Measurements from ENCODE around the gene ABCA13.

The ABCA13 gene

GRCh38 chr7:48154792-48155413, 16.4 kb upstream of the ABCA13 start:
- H3K4me3 Mint-ChIP-seq: no peak overlapping the region
- no peaks in the 10 kb centered on the region for H3K36me3 Mint-ChIP-seq (ENCODE audit: low read depth)
- H3K27me3 Mint-ChIP-seq: peaks cover 9% of the 10 kb centered on the region
- no peaks in the 10 kb centered on the region for H3K4me1 Mint-ChIP-seq (ENCODE audit: low read depth)
- H3K9me3 Mint-ChIP-seq: no peaks in the 10 kb centered on the region
- intact Hi-C loops (cut with micrococcal nuclease): loop anchor here (1.0 to 10.0 kb wide), 3 partner anchors 164 to 350 kb away; no protein-coding TSS in a partner anchor
- no peak overlapping the region for H3K27ac Mint-ChIP-seq

- Mint-ChIP-seq H3K9me3 (no peaks in the 10 kb centered on the region), H3K4me3 (no peak overlapping the region), H3K36me3 (ENCODE audit: low read depth) (no peaks in the 10 kb centered on the region), H3K27ac (no peak overlapping the region), H3K4me1 (ENCODE audit: low read depth) (no peaks in the 10 kb centered on the region), H3K27me3 (peaks cover 5% of the 10 kb centered on the region)
- intact Hi-C loops (cut with micrococcal nuclease): loop anchor here (10.0 kb wide), 1 partner anchor 354 kb away; no protein-coding TSS in a partner anchor
Observed at GRCh38 chr7:48158404-48158803, 12.9 kb upstream of the ABCA13 start.

GRCh38 chr7:48161407-48162125, 9.7 kb upstream of the ABCA13 start:
- intact Hi-C loops (cut with micrococcal nuclease): no loop called here
- Mint-ChIP-seq H3K27me3 (peaks cover 4% of the 10 kb centered on the region), H3K27ac (no peak overlapping the region), H3K9me3 (no peaks in the 10 kb centered on the region), H3K4me1 (ENCODE audit: low read depth) (peaks cover 15% of the 10 kb centered on the region), H3K4me3 (no peak overlapping the region), H3K36me3 (ENCODE audit: low read depth) (no peaks in the 10 kb centered on the region)

GRCh38 chr7:48165157-48165556, 6.1 kb upstream of the ABCA13 start:
- H3K4me3 Mint-ChIP-seq: no peak overlapping the region
- no peaks in the 10 kb centered on the region for H3K9me3 Mint-ChIP-seq
- intact Hi-C loops (cut with micrococcal nuclease): no loop called here
- peaks cover 4% of the 10 kb centered on the region for H3K27me3 Mint-ChIP-seq
- no peak overlapping the region for H3K27ac Mint-ChIP-seq
- H3K4me1 Mint-ChIP-seq (ENCODE audit: low read depth): peaks cover 15% of the 10 kb centered on the region
- H3K36me3 Mint-ChIP-seq (ENCODE audit: low read depth): no peaks in the 10 kb centered on the region

GRCh38 chr7:48168159-48168558, 3.1 kb upstream of the ABCA13 start:
- Mint-ChIP-seq H3K9me3 (no peaks in the 10 kb centered on the region), H3K27me3 (peaks cover 4% of the 10 kb centered on the region), H3K36me3 (ENCODE audit: low read depth) (no peaks in the 10 kb centered on the region), H3K4me1 (ENCODE audit: low read depth) (peaks cover 26% of the 10 kb centered on the region), H3K27ac (no peak overlapping the region), H3K4me3 (no peak overlapping the region)
- intact Hi-C loops (cut with micrococcal nuclease): no loop called here

GRCh38 chr7:48170506-48170905, 752 bp upstream of the ABCA13 start:
- Mint-ChIP-seq H3K27me3 (no peaks in the 10 kb centered on the region), H3K9me3 (no peaks in the 10 kb centered on the region), H3K27ac (no peak overlapping the region), H3K4me3 (no peak overlapping the region), H3K4me1 (ENCODE audit: low read depth) (peaks cover 15% of the 10 kb centered on the region), H3K36me3 (ENCODE audit: low read depth) (no peaks in the 10 kb centered on the region)
- intact Hi-C loops (cut with micrococcal nuclease): no loop called here

- intact Hi-C loops (cut with micrococcal nuclease): no loop called here
- H3K27ac Mint-ChIP-seq: no peak overlapping the region
- H3K4me1 Mint-ChIP-seq (ENCODE audit: low read depth): peaks cover 11% of the 10 kb centered on the region
- H3K27me3 Mint-ChIP-seq: no peaks in the 10 kb centered on the region
- no peak overlapping the region for H3K4me3 Mint-ChIP-seq
- H3K36me3 Mint-ChIP-seq (ENCODE audit: low read depth): no peaks in the 10 kb centered on the region
- H3K9me3 Mint-ChIP-seq: no peaks in the 10 kb centered on the region
Observed at GRCh38 chr7:48173313-48173712, 2.1 kb downstream of the ABCA13 start.

- peaks cover 11% of the 10 kb centered on the region for H3K4me1 Mint-ChIP-seq (ENCODE audit: low read depth)
- H3K27ac Mint-ChIP-seq: no peak overlapping the region
- H3K36me3 Mint-ChIP-seq (ENCODE audit: low read depth): no peaks in the 10 kb centered on the region
- intact Hi-C loops (cut with micrococcal nuclease): no loop called here
- H3K4me3 Mint-ChIP-seq: no peak overlapping the region
- H3K9me3 Mint-ChIP-seq: no peaks in the 10 kb centered on the region
- no peaks in the 10 kb centered on the region for H3K27me3 Mint-ChIP-seq
Observed at GRCh38 chr7:48173756-48174382, 2.6 kb downstream of the ABCA13 start.

GRCh38 chr7:48175019-48175418, 3.8 kb downstream of the ABCA13 start:
- Mint-ChIP-seq H3K9me3 (no peaks in the 10 kb centered on the region), H3K36me3 (ENCODE audit: low read depth) (no peaks in the 10 kb centered on the region), H3K27ac (no peak overlapping the region), H3K4me1 (ENCODE audit: low read depth) (peaks cover 11% of the 10 kb centered on the region), H3K27me3 (no peaks in the 10 kb centered on the region), H3K4me3 (no peak overlapping the region)
- intact Hi-C loops (cut with micrococcal nuclease): no loop called here

- intact Hi-C loops (cut with micrococcal nuclease): no loop called here
- H3K27ac Mint-ChIP-seq: no peak overlapping the region
- no peaks in the 10 kb centered on the region for H3K27me3 Mint-ChIP-seq
- peaks cover under 1% of the 10 kb centered on the region for H3K4me1 Mint-ChIP-seq (ENCODE audit: low read depth)
- no peaks in the 10 kb centered on the region for H3K9me3 Mint-ChIP-seq
- no peaks in the 10 kb centered on the region for H3K36me3 Mint-ChIP-seq (ENCODE audit: low read depth)
- no peak overlapping the region for H3K4me3 Mint-ChIP-seq
Observed at GRCh38 chr7:48176356-48176893, 5.2 kb downstream of the ABCA13 start.

GRCh38 chr7:48177271-48177670, 6.0 kb downstream of the ABCA13 start:
- no peaks in the 10 kb centered on the region for H3K27me3 Mint-ChIP-seq
- H3K36me3 Mint-ChIP-seq (ENCODE audit: low read depth): no peaks in the 10 kb centered on the region
- no peaks in the 10 kb centered on the region for H3K9me3 Mint-ChIP-seq
- no peak overlapping the region for H3K4me3 Mint-ChIP-seq
- intact Hi-C loops (cut with micrococcal nuclease): no loop called here
- H3K4me1 Mint-ChIP-seq (ENCODE audit: low read depth): no peaks in the 10 kb centered on the region
- no peak overlapping the region for H3K27ac Mint-ChIP-seq

GRCh38 chr7:48179496-48180030, 8.3 kb downstream of the ABCA13 start:
- Mint-ChIP-seq H3K36me3 (ENCODE audit: low read depth) (no peaks in the 10 kb centered on the region), H3K4me1 (ENCODE audit: low read depth) (no peaks in the 10 kb centered on the region), H3K9me3 (no peaks in the 10 kb centered on the region), H3K27me3 (no peaks in the 10 kb centered on the region), H3K27ac (no peak overlapping the region), H3K4me3 (no peak overlapping the region)
- intact Hi-C loops (cut with micrococcal nuclease): no loop called here

GRCh38 chr7:48180981-48181380, 9.7 kb downstream of the ABCA13 start:
- intact Hi-C loops (cut with micrococcal nuclease): no loop called here
- Mint-ChIP-seq H3K9me3 (no peaks in the 10 kb centered on the region), H3K4me3 (no peak overlapping the region), H3K4me1 (ENCODE audit: low read depth) (no peaks in the 10 kb centered on the region), H3K27me3 (no peaks in the 10 kb centered on the region), H3K36me3 (ENCODE audit: low read depth) (no peaks in the 10 kb centered on the region), H3K27ac (no peak overlapping the region)

GRCh38 chr7:48182718-48183369, 11.6 kb downstream of the ABCA13 start:
- no peak overlapping the region for H3K27ac Mint-ChIP-seq
- no peaks in the 10 kb centered on the region for H3K27me3 Mint-ChIP-seq
- intact Hi-C loops (cut with micrococcal nuclease): no loop called here
- H3K4me1 Mint-ChIP-seq (ENCODE audit: low read depth): no peaks in the 10 kb centered on the region
- H3K4me3 Mint-ChIP-seq: no peak overlapping the region
- H3K36me3 Mint-ChIP-seq (ENCODE audit: low read depth): no peaks in the 10 kb centered on the region
- H3K9me3 Mint-ChIP-seq: peaks cover 6% of the 10 kb centered on the region

Data from dendritic cell treated with granulocyte-macrophage colony-stimulating factor and Interleukin-4, amounts not matched to agents 40 ng/mL and 50 ng/mL, for 4 days (primary cell).